HG03196 (cell line): ENCODE data around the gene KHDC4.

Experiments
- ATAC-seq: cut with Tn5 transposase; IDR thresholded peaks from one replicate; pipeline ENCODE4 v1.9.1; 2021; ENCODE audit not compliant: unreplicated experiment

Gene KHDC4

GRCh38 chr1:155872527-155872926, 61.7 kb downstream of the KHDC4 start:
- ATAC-seq: no peak

GRCh38 chr1:155871390-155871789, 62.8 kb downstream of the KHDC4 start:
- no peak for ATAC-seq

GRCh38 chr1:155867766-155868165, 66.4 kb downstream of the KHDC4 start:
- ATAC-seq: no peak

- ATAC-seq: no peak
These were observed 69.8 kb downstream of the KHDC4 start for GRCh38 chr1:155864393-155864792.
